ENCODE measurements around the gene RANBP2. TPM values are rescaled to one million over a fixed set of nuclear protein-coding genes. Genes with fewer than 3 reads are reported as not detected.
"Not testable (repeated sequence)": the region's sequence is repeated elsewhere in the genome, so short reads cannot be mapped to it uniquely, and the experiment has no call there.

RANBP2 gene
- total and polyA plus RNA-seq, 2 experiments from 2014 or later, result 23.0 to 98.0 TPM

- peak in 1 of 2 experiments; percentile 24; a peak in 2 of 4 replicates for TF ChIP-seq CTCF (conservative IDR thresholded peaks at IDR 0.05; ENCODE audit: low read depth in 2 of 2)
- H3K4me2 ChIP-seq; H3K27me3 Mint-ChIP-seq (ENCODE audit: insufficient read depth, low read depth, poor library complexity); DNase-seq (ENCODE audit: low spot score); H3K27ac ChIP-seq (ENCODE audit: low read depth); H3K36me3 Mint-ChIP-seq (ENCODE audit: low read depth); H3K4me1 ChIP-seq (ENCODE audit: insufficient read depth); H3K9me2 ChIP-seq (ENCODE audit: insufficient read depth); H3K9me3 Mint-ChIP-seq; H3F3A ChIP-seq (replicated peaks; ENCODE audit: low read depth); H3K79me2 ChIP-seq (replicated peaks; ENCODE audit: insufficient read depth); H3K27ac Mint-ChIP-seq; H2AFZ ChIP-seq; H3K4me3 Mint-ChIP-seq; H3K4me3 ChIP-seq; H3K36me3 ChIP-seq (ENCODE audit: insufficient read depth); H4K20me1 ChIP-seq (replicated peaks; ENCODE audit: insufficient read depth); H3K27me3 ChIP-seq (ENCODE audit: insufficient read depth); H3K4me1 Mint-ChIP-seq: not testable (repeated sequence)
- ATAC-seq, result peak; percentile 71
These were observed 29.3 kb upstream of the RANBP2 start for GRCh38 chr2:108690001-108690400.

- H3K27me3 ChIP-seq (ENCODE audit: insufficient read depth), result no peaks in the 10 kb centered on the region
- no peak for TF ChIP-seq ZNF331 (CRISPR knock-in tag; IDR thresholded peaks at IDR 0.05; ENCODE audit: low read depth)
- no peak for TF ChIP-seq POLR2AphosphoS5 (IDR thresholded peaks at IDR 0.05; ENCODE audit: low read depth)
- no peak for TF ChIP-seq ZNF462 (CRISPR knock-in tag; IDR thresholded peaks at IDR 0.05)
- TF ChIP-seq ETS1 (IDR thresholded peaks at IDR 0.05), result no peak
- no peak for TF ChIP-seq NANOG (IDR thresholded peaks at IDR 0.05; ENCODE audit: borderline replicate concordance)
- no peak for TF ChIP-seq REST (IDR thresholded peaks at IDR 0.05; ENCODE audit: unreplicated experiment)
- no peak for TF ChIP-seq CREB1 (CRISPR knock-in tag; IDR thresholded peaks at IDR 0.05; ENCODE audit: low read depth)
- no peak for TF ChIP-seq JUNB (IDR thresholded peaks at IDR 0.05; ENCODE audit: unreplicated experiment)
- no peak for TF ChIP-seq ZNF114 (CRISPR knock-in tag; IDR thresholded peaks at IDR 0.05)
- Mint-ChIP-seq H3K4me1 (no peaks in the 10 kb centered on the region; the same call in 2 of the 3 replicates), H3K27ac (no peak overlapping the region), H3K27me3 (ENCODE audit: insufficient read depth, low read depth, poor library complexity) (peaks cover 2% of the 10 kb centered on the region), H3K9me3 (peaks cover 2% of the 10 kb centered on the region; the same call in 2 of the 3 replicates), H3K4me3 (no peak overlapping the region), H3K36me3 (ENCODE audit: low read depth) (0 out of 3 replicates have a peak, but pooled peaks cover 2% of the 10 kb centered on the region)
- no peaks in the 10 kb centered on the region for H4K20me1 ChIP-seq (replicated peaks; ENCODE audit: insufficient read depth)
- no peaks in the 10 kb centered on the region for H3K79me2 ChIP-seq (replicated peaks; ENCODE audit: insufficient read depth)
- H3K4me1 ChIP-seq (ENCODE audit: insufficient read depth), result no peaks in the 10 kb centered on the region
- no peak overlapping the region for H3K4me3 ChIP-seq
- H3K36me3 ChIP-seq (ENCODE audit: insufficient read depth), result no peaks in the 10 kb centered on the region
- H3K27ac ChIP-seq (ENCODE audit: low read depth), result no peak overlapping the region
- H3K9me2 ChIP-seq (ENCODE audit: insufficient read depth), result no peaks in the 10 kb centered on the region
- H2AFZ ChIP-seq, result no peak overlapping the region
- DNase-seq (ENCODE audit: low spot score) (no peak), ATAC-seq (no peak)
- no peak overlapping the region for H3K4me2 ChIP-seq
- no peaks in the 10 kb centered on the region for H3F3A ChIP-seq (replicated peaks; ENCODE audit: low read depth)
These were observed 27.8 kb upstream of the RANBP2 start for GRCh38 chr2:108691447-108691846.
